Stimulated activated CD8-positive, alpha-beta memory T cell treated with anti-CD3 and anti-CD28 coated beads, Interleukin-7, amount 100 ng/mL, for 24 hours (primary cell): ENCODE results near the gene MED12L.
"Not testable (repeated sequence)": the region's sequence is repeated elsewhere in the genome, so short reads cannot be mapped to it uniquely, and the experiment has no call there.

Experiments used
- DNase-seq: peaks from one replicate; pipeline ENCODE4 v3.0.0-alpha.2; 2020; ENCODE audit warnings: low read depth

MED12L gene

GRCh38 chr3:151383956-151384355, 298.5 kb downstream of the MED12L start:
- no peak for DNase-seq

GRCh38 chr3:151384741-151385174, 299.3 kb downstream of the MED12L start, which contains the start of gene P2RY12:
TSS of gene P2RY12 (minus strand) at chr3:151384753. CDS start at chr3:151338845, 45,908 bp downstream.
- no peak for DNase-seq

GRCh38 chr3:151386056-151386455, 300.6 kb downstream of the MED12L start:
- DNase-seq, result no peak

- DNase-seq, result no peak
Observed at GRCh38 chr3:151387432-151387831, 302.0 kb downstream of the MED12L start.

- no peak for DNase-seq
Observed at GRCh38 chr3:151387842-151388241, 302.4 kb downstream of the MED12L start.

GRCh38 chr3:151391720-151392119, 306.3 kb downstream of the MED12L start:
- no peak for DNase-seq

GRCh38 chr3:151392191-151392590, 306.7 kb downstream of the MED12L start:
- DNase-seq, result not testable (repeated sequence)

- no peak for DNase-seq
Observed at GRCh38 chr3:151393146-151393830, 307.8 kb downstream of the MED12L start.

- DNase-seq, result no peak
Observed at GRCh38 chr3:151393941-151394340, 308.5 kb downstream of the MED12L start.

GRCh38 chr3:151394611-151395010, 309.1 kb downstream of the MED12L start:
- DNase-seq, result no peak

- DNase-seq, result no peak
Observed at GRCh38 chr3:151395806-151396205, 310.3 kb downstream of the MED12L start.

GRCh38 chr3:151398895-151399294, 313.4 kb downstream of the MED12L start:
- no peak for DNase-seq

GRCh38 chr3:151400341-151400740, 314.9 kb downstream of the MED12L start:
- DNase-seq, result no peak

- no peak for DNase-seq
Observed at GRCh38 chr3:151402349-151402748, 316.9 kb downstream of the MED12L start.

GRCh38 chr3:151403246-151403645, 317.8 kb downstream of the MED12L start:
- DNase-seq, result no peak

GRCh38 chr3:151404316-151404715, 318.9 kb downstream of the MED12L start:
- DNase-seq, result no peak

- no peak for DNase-seq
Observed at GRCh38 chr3:151407928-151408327, 322.5 kb downstream of the MED12L start.

- no peak for DNase-seq
Observed at GRCh38 chr3:151410891-151411559, 325.6 kb downstream of the MED12L start.

GRCh38 chr3:151412989-151413388, 327.5 kb downstream of the MED12L start:
- DNase-seq, result no peak

- no peak for DNase-seq
Observed at GRCh38 chr3:151415289-151415688, 329.8 kb downstream of the MED12L start.

GRCh38 chr3:151419806-151420205, 334.3 kb downstream of the MED12L start:
- DNase-seq, result no peak

- DNase-seq, result no peak
Observed at GRCh38 chr3:151421938-151422337, 336.5 kb downstream of the MED12L start.

- DNase-seq, result no peak
Observed at GRCh38 chr3:151423091-151423490, 337.6 kb downstream of the MED12L start.
